Measurements from ENCODE around the gene ERCC5. TPM values are rescaled to one million over a fixed set of nuclear protein-coding genes. Genes with fewer than 3 reads are reported as not detected.
A peak's percentile ranks its signal among the peaks of the same experiment; 100 is the strongest.

ERCC5 gene
- total and polyA plus RNA-seq, 9 of the 15 experiments (the other 6 are each of a cell fraction or from before 2014, with no cell fraction given): 7.4 to 43.1 (median 33.9) TPM

DNA sequence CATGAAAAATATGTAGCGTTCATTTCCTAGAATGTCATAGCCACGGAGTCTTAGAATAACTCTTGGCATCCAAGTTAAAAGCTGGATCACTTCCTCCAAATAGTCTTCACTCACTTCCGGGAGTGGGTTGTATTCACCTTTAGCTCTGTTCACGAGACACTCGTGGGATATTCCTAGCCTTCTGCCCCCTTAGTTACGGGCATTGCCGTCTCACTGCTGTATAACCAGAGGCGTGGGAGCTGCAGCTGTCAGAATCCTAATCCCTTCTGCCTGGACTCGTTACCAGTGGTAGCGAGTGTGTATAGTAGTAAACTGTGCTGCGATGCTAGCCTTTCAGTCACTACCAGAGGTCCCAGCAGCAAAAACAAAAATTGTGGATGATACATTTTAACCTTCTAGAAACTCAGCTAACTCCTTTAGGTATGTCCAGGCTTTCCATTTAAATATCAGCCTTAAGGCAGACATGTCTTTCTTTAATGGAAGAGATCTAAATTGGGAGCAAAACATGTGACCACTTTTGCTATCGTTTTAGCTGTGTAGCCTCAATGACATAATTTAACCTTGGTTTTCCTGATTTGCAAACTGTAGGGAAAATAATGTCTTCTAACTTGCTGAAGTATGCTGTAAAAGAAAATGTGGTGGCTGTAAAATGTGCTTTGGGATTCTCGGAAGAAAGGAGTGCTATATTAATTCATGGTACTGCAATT, 34.1 kb downstream of the ERCC5 start:
- 4% methylated on average over 13 of the region's 13 CpGs for WGBS (ENCODE audit: insufficient coverage, low coverage, missing lambda C conversion rate)
- ChIA-PET POLR2A (no interaction called here), CTCF (ENCODE audit: low intra/inter-chr PET ratio) (no interaction called here)
- no peaks in the 10 kb centered on the region for H3K79me2 ChIP-seq (ENCODE audit: control insufficient read depth, insufficient read depth, low read length)
- H3K27me3 ChIP-seq (ENCODE audit: control insufficient read depth in 2 of 2, insufficient read depth in 2 of 2, low read length in 2 of 2): no peaks in the 10 kb centered on the region
- FAIRE-seq (no peak), DNase-seq (ENCODE audit: extremely low read depth in 1 of 4, low spot score in 3 of 4) (no peak), ATAC-seq (peak; percentile 56)
- no TSS peak for BruUV-seq (replicated peaks)
- intact Hi-C loops (cut with micrococcal nuclease): no loop called here
- no peaks in the 10 kb centered on the region for H3K4me1 ChIP-seq (replicated peaks in 1 of 2; ENCODE audit: control insufficient read depth in 2 of 2, insufficient read depth in 2 of 2, low read length in 2 of 2)
- peaks cover 10% of the 10 kb centered on the region; the same call in 1 of the 3 replicates for H3K36me3 ChIP-seq (ENCODE audit: control insufficient read depth, insufficient read depth, low read length)
- no peak overlapping the region for H3K9ac ChIP-seq (ENCODE audit: insufficient read depth in 1 of 2, low read depth in 2 of 2, low read length in 2 of 2)
- in situ Hi-C loops (cut with MboI): no loop called here
- H2AFZ ChIP-seq (ENCODE audit: low read depth, low read length): no peak overlapping the region
- H3K4me3 ChIP-seq: no peak overlapping the region
- peak overlapping the region; percentile 12 for H3K4me2 ChIP-seq (ENCODE audit: insufficient read depth, low read length)
- H3K9me1 ChIP-seq (ENCODE audit: control insufficient read depth, insufficient read depth, low read length): no peaks in the 10 kb centered on the region
- no peaks in the 10 kb centered on the region for H3K9me3 ChIP-seq (replicated peaks; ENCODE audit: control insufficient read depth, insufficient read depth, low read depth, low read length)
- no peak overlapping the region for H3K27ac ChIP-seq (ENCODE audit: extremely low read depth, low read depth, low read length)
- no peaks in the 10 kb centered on the region for H4K20me1 ChIP-seq (replicated peaks; ENCODE audit: control insufficient read depth, insufficient read depth, low read length)
- TF ChIP-seq ZNF77 (CRISPR knock-in tag; IDR thresholded peaks at IDR 0.05) (no peak), MTF1 (CRISPR knock-in tag; IDR thresholded peaks at IDR 0.05; ENCODE audit: borderline replicate concordance) (no peak), USF2 (CRISPR knock-in tag; IDR thresholded peaks at IDR 0.05) (no peak), ASH1L (IDR thresholded peaks at IDR 0.05; ENCODE audit: borderline replicate concordance, low read depth, partially characterized antibody) (no peak), SMARCE1 (IDR thresholded peaks at IDR 0.05) (no peak), SRSF9 (IDR thresholded peaks at IDR 0.05; ENCODE audit: borderline replicate concordance, low read depth, low read length) (no peak)
- TF ChIP-seq, protein P1, sequence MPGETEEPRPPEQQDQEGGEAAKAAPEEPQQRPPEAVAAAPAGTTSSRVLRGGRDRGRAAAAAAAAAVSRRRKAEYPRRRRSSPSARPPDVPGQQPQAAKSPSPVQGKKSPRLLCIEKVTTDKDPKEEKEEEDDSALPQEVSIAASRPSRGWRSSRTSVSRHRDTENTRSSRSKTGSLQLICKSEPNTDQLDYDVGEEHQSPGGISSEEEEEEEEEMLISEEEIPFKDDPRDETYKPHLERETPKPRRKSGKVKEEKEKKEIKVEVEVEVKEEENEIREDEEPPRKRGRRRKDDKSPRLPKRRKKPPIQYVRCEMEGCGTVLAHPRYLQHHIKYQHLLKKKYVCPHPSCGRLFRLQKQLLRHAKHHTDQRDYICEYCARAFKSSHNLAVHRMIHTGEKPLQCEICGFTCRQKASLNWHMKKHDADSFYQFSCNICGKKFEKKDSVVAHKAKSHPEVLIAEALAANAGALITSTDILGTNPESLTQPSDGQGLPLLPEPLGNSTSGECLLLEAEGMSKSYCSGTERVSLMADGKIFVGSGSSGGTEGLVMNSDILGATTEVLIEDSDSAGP (CRISPR knock-in tag; IDR thresholded peaks at IDR 0.05): no peak
- TF ChIP-seq, protein P2, sequence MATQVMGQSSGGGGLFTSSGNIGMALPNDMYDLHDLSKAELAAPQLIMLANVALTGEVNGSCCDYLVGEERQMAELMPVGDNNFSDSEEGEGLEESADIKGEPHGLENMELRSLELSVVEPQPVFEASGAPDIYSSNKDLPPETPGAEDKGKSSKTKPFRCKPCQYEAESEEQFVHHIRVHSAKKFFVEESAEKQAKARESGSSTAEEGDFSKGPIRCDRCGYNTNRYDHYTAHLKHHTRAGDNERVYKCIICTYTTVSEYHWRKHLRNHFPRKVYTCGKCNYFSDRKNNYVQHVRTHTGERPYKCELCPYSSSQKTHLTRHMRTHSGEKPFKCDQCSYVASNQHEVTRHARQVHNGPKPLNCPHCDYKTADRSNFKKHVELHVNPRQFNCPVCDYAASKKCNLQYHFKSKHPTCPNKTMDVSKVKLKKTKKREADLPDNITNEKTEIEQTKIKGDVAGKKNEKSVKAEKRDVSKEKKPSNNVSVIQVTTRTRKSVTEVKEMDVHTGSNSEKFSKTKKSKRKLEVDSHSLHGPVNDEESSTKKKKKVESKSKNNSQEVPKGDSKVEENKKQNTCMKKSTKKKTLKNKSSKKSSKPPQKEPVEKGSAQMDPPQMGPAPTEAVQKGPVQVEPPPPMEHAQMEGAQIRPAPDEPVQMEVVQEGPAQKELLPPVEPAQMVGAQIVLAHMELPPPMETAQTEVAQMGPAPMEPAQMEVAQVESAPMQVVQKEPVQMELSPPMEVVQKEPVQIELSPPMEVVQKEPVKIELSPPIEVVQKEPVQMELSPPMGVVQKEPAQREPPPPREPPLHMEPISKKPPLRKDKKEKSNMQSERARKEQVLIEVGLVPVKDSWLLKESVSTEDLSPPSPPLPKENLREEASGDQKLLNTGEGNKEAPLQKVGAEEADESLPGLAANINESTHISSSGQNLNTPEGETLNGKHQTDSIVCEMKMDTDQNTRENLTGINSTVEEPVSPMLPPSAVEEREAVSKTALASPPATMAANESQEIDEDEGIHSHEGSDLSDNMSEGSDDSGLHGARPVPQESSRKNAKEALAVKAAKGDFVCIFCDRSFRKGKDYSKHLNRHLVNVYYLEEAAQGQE (IDR thresholded peaks at IDR 0.05; ENCODE audit: borderline replicate concordance): no peak
- TF ChIP-seq, protein P2 (CRISPR knock-in tag; IDR thresholded peaks at IDR 0.05; ENCODE audit: low read depth): no peak

Measured in K562 (cell line).